ENCODE measurements around the gene BORCS5.

The BORCS5 gene

GRCh38 chr12:12445165-12445881, 88.4 kb downstream of the BORCS5 start:
- Histone ChIP-seq H3K27me3 (ENCODE audit: low read length) (no peaks in the 10 kb centered on the region), H4K20me1 (ENCODE audit: low read depth, low read length) (no peaks in the 10 kb centered on the region)
- TF ChIP-seq EZH2phosphoT487 (conservative IDR thresholded peaks at IDR 0.05; ENCODE audit: low read length): no peak
- TF ChIP-seq CTCF (IDR thresholded peaks at IDR 0.05; ENCODE audit: insufficient read depth, low read length, poor library complexity, severe bottlenecking): no peak

GRCh38 chr12:12445882-12446181, 89.0 kb downstream of the BORCS5 start:
- H2AFZ ChIP-seq (ENCODE audit: low read depth, low read length, severe bottlenecking): no peak overlapping the region
- no peak overlapping the region for H3K4me3 ChIP-seq (ENCODE audit: insufficient read depth, low read length, poor library complexity, severe bottlenecking)
- H3K27ac ChIP-seq (ENCODE audit: low read depth, low read length): no peak overlapping the region
- no peak overlapping the region for H3K9ac ChIP-seq (ENCODE audit: low read length)
- no peaks in the 10 kb centered on the region for H3K27me3 ChIP-seq (ENCODE audit: low read length)
- H3K79me2 ChIP-seq (ENCODE audit: insufficient read depth, low read length): no peaks in the 10 kb centered on the region
- no peaks in the 10 kb centered on the region for H3K9me3 ChIP-seq (ENCODE audit: insufficient read depth, low read length)
- H3F3A ChIP-seq (ENCODE audit: insufficient read depth): no peaks in the 10 kb centered on the region
- no peaks in the 10 kb centered on the region for H3K9me2 ChIP-seq (replicated peaks; ENCODE audit: insufficient read depth, low read length)
- TF ChIP-seq CTCF (IDR thresholded peaks at IDR 0.05; ENCODE audit: insufficient read depth, low read length, poor library complexity, severe bottlenecking) (no peak), EZH2phosphoT487 (conservative IDR thresholded peaks at IDR 0.05; ENCODE audit: low read length) (no peak)
- H3K36me3 ChIP-seq (ENCODE audit: low read length): no peaks in the 10 kb centered on the region
- no peak overlapping the region for H3K4me2 ChIP-seq (ENCODE audit: low read depth, low read length, poor library complexity, severe bottlenecking)
- no peaks in the 10 kb centered on the region for H4K20me1 ChIP-seq (ENCODE audit: low read depth, low read length)

More at GRCh38 chr12:12445165-12445881, 88.4 kb downstream of the BORCS5 start:
- H3K27ac ChIP-seq (ENCODE audit: low read depth, low read length): no peak overlapping the region
- no peaks in the 10 kb centered on the region for H3K79me2 ChIP-seq (ENCODE audit: insufficient read depth, low read length)
- no peaks in the 10 kb centered on the region for H3F3A ChIP-seq (ENCODE audit: insufficient read depth)
- H3K9me2 ChIP-seq (replicated peaks; ENCODE audit: insufficient read depth, low read length): no peaks in the 10 kb centered on the region
- H2AFZ ChIP-seq (ENCODE audit: low read depth, low read length, severe bottlenecking): no peak overlapping the region
- no peaks in the 10 kb centered on the region for H3K36me3 ChIP-seq (ENCODE audit: low read length)
- H3K9me3 ChIP-seq (ENCODE audit: insufficient read depth, low read length): no peaks in the 10 kb centered on the region
- H3K9ac ChIP-seq (ENCODE audit: low read length): no peak overlapping the region
- H3K4me3 ChIP-seq (ENCODE audit: insufficient read depth, low read length, poor library complexity, severe bottlenecking): no peak overlapping the region
- H3K4me2 ChIP-seq (ENCODE audit: low read depth, low read length, poor library complexity, severe bottlenecking): no peak overlapping the region

- Histone ChIP-seq H3K4me2 (ENCODE audit: low read depth, low read length, poor library complexity, severe bottlenecking) (no peak overlapping the region), H3K4me3 (ENCODE audit: insufficient read depth, low read length, poor library complexity, severe bottlenecking) (no peak overlapping the region), H3K9me2 (replicated peaks; ENCODE audit: insufficient read depth, low read length) (no peaks in the 10 kb centered on the region), H3K27me3 (ENCODE audit: low read length) (no peaks in the 10 kb centered on the region), H4K20me1 (ENCODE audit: low read depth, low read length) (no peaks in the 10 kb centered on the region), H3K9ac (ENCODE audit: low read length) (no peak overlapping the region), H3K79me2 (ENCODE audit: insufficient read depth, low read length) (no peaks in the 10 kb centered on the region), H3K9me3 (ENCODE audit: insufficient read depth, low read length) (no peaks in the 10 kb centered on the region), H3K27ac (ENCODE audit: low read depth, low read length) (no peak overlapping the region), H3K36me3 (ENCODE audit: low read length) (no peaks in the 10 kb centered on the region), H2AFZ (ENCODE audit: low read depth, low read length, severe bottlenecking) (no peak overlapping the region), H3F3A (ENCODE audit: insufficient read depth) (no peaks in the 10 kb centered on the region)
- TF ChIP-seq EZH2phosphoT487 (conservative IDR thresholded peaks at IDR 0.05; ENCODE audit: low read length): no peak
- TF ChIP-seq CTCF (IDR thresholded peaks at IDR 0.05; ENCODE audit: insufficient read depth, low read length, poor library complexity, severe bottlenecking): no peak
Observed at GRCh38 chr12:12446786-12447185, 89.9 kb downstream of the BORCS5 start.
